ENCODE results near the gene CEP83. TPM values are rescaled to one million over a fixed set of nuclear protein-coding genes. Genes with fewer than 3 reads are reported as not detected.

The CEP83 gene
- total and polyA plus RNA-seq, 12 donors = 4.2 to 20.5 (median 10.2) TPM

- no peak overlapping the region for H3K27ac ChIP-seq
- no peak for TF ChIP-seq CTCF (IDR thresholded peaks at IDR 0.05)
- peaks cover 0 to 70% (median 0%) of the 10 kb centered on the region in 9 donors for H3K36me3 ChIP-seq
- H3K4me3 ChIP-seq = no peak overlapping the region
- WGBS, 2 donors = 88 to 94% methylated on average over 4 of the region's 4 CpGs
- no peaks in the 10 kb centered on the region for H3K9me3 ChIP-seq
- ATAC-seq (no peak), DNase-seq (no peak)
- H3K4me1 ChIP-seq = peaks cover 4 to 49% (median 29%) of the 10 kb centered on the region in 9 donors
- H3K27me3 ChIP-seq = no peaks in the 10 kb centered on the region
- intact Hi-C loops (cut with DNase I) = loop anchor here in 2 of 10 donors (10.0 kb wide), 1 partner anchor 142 kb away; the partner anchor contains the start of gene PLXNC1 (in 2 of the 2)
These were observed 173.0 kb downstream of the CEP83 start for GRCh38 chr12:94286583-94287244.

- intact Hi-C loops (cut with DNase I) = loop anchor here in 2 of 10 donors (10.0 kb wide), 1 partner anchor 141 kb away; the partner anchor contains the start of gene PLXNC1 (in 2 of the 2)
- peaks cover 0 to 70% (median 0%) of the 10 kb centered on the region in 9 donors for H3K36me3 ChIP-seq
- peaks cover 4 to 49% (median 29%) of the 10 kb centered on the region in 9 donors for H3K4me1 ChIP-seq
- no peak overlapping the region for H3K27ac ChIP-seq
- no peaks in the 10 kb centered on the region for H3K27me3 ChIP-seq
- no peak for TF ChIP-seq CTCF (IDR thresholded peaks at IDR 0.05)
- DNase-seq (no peak), ATAC-seq (no peak)
- no peaks in the 10 kb centered on the region for H3K9me3 ChIP-seq
- no peak overlapping the region for H3K4me3 ChIP-seq
- 96 to 98% methylated on average over 8 of the region's 8 CpGs for WGBS, 2 donors
These were observed 173.6 kb downstream of the CEP83 start for GRCh38 chr12:94285943-94286582.

GRCh38 chr12:94284859-94285258, 174.8 kb downstream of the CEP83 start:
- H3K27me3 ChIP-seq = no peaks in the 10 kb centered on the region
- WGBS, 2 donors = 86 to 89% methylated on average over 2 of the region's 2 CpGs
- intact Hi-C loops (cut with DNase I) = loop anchor here in 2 of 10 donors (10.0 kb wide), 1 partner anchor 140 kb away; the partner anchor contains the start of gene PLXNC1 (in 2 of the 2)
- no peak for TF ChIP-seq CTCF (IDR thresholded peaks at IDR 0.05)
- H3K4me1 ChIP-seq = peaks cover 4 to 37% (median 19%) of the 10 kb centered on the region in 9 donors
- H3K4me3 ChIP-seq = no peak overlapping the region
- H3K27ac ChIP-seq = no peak overlapping the region
- H3K36me3 ChIP-seq = peaks cover 0 to 82% (median 0%) of the 10 kb centered on the region in 9 donors
- no peak for DNase-seq
- H3K9me3 ChIP-seq = no peaks in the 10 kb centered on the region
- ATAC-seq = no peak

- Histone ChIP-seq H3K27ac (no peak overlapping the region), H3K4me1 (peaks cover 2 to 28% (median 11%) of the 10 kb centered on the region in 9 donors), H3K4me3 (no peak overlapping the region), H3K9me3 (no peaks in the 10 kb centered on the region), H3K36me3 (peaks cover 0 to 84% (median 0%) of the 10 kb centered on the region in 9 donors), H3K27me3 (no peaks in the 10 kb centered on the region)
- intact Hi-C loops (cut with DNase I) = loop anchor here in 2 of 10 donors (10.0 kb wide), 1 partner anchor 139 kb away; the partner anchor contains the start of gene PLXNC1 (in 2 of the 2)
- no peak for TF ChIP-seq CTCF (IDR thresholded peaks at IDR 0.05)
- ATAC-seq (no peak), DNase-seq (no peak)
- 93 to 100% methylated on average over 1 of the region's 1 CpG for WGBS, 2 donors
These were observed 175.6 kb downstream of the CEP83 start for GRCh38 chr12:94284046-94284445.

Data from heart right ventricle (tissue), 16 donors.